Hepatocyte (in vitro differentiated cells): ENCODE results near the gene CEACAM19. TPM values are rescaled to one million over a fixed set of nuclear protein-coding genes. Genes with fewer than 3 reads are reported as not detected.
"Not testable (repeated sequence)": the region's sequence is repeated elsewhere in the genome, so short reads cannot be mapped to it uniquely, and the experiment has no call there.

Experiments used
- DNase-seq: peaks from one replicate; pipeline ENCODE4 v3.0.0-alpha.2; 2016; ENCODE audit warnings: low spot score
- H2AFZ ChIP-seq: fragments of 200-600 bp; sonication (generic); 2 replicates; pipeline ENCODE4 v1.6.0; 2016; ENCODE audit warnings: antibody characterized with exemption, mild to moderate bottlenecking
- H3K27ac ChIP-seq: fragments of 200-600 bp; sonication (generic); 2 replicates; pipeline ENCODE4 v1.5.1; 2016; ENCODE audit warnings: mild to moderate bottlenecking
- H3K27me3 ChIP-seq: fragments of 200-600 bp; sonication (generic); 2 replicates; pipeline ENCODE4 v1.6.1; 2016
- H3K36me3 ChIP-seq: fragments of 200-600 bp; sonication (generic); replicated peaks from 2 replicates; pipeline ENCODE4 v1.5.1; 2016; ENCODE audit warnings: low read depth; ENCODE audit not compliant: insufficient read depth
- H3K4me1 ChIP-seq: fragments of 200-600 bp; sonication (generic); 2 replicates; pipeline ENCODE4 v1.5.1; 2016; ENCODE audit warnings: mild to moderate bottlenecking, moderate library complexity; ENCODE audit not compliant: insufficient read depth
- H3K4me2 ChIP-seq: fragments of 200-600 bp; sonication (generic); 2 replicates; pipeline ENCODE4 v1.6.0; 2016
- H3K4me3 ChIP-seq: fragments of 200-600 bp; sonication (generic); 2 replicates; pipeline ENCODE4 v1.5.1; 2016; ENCODE audit warnings: mild to moderate bottlenecking
- H3K79me2 ChIP-seq: fragments of 200-600 bp; sonication (generic); 2 replicates; pipeline ENCODE4 v1.6.0; 2017; ENCODE audit warnings: mild to moderate bottlenecking
- H3K9me2 ChIP-seq: fragments of 200-600 bp; sonication (generic); replicated peaks from 2 replicates; pipeline ENCODE4 v1.6.0; 2017; ENCODE audit warnings: mild to moderate bottlenecking; ENCODE audit not compliant: insufficient read depth
- H3K9me3 ChIP-seq: fragments of 200-600 bp; sonication (generic); 2 replicates; pipeline ENCODE4 v1.5.1; 2016; ENCODE audit warnings: low read depth, mild to moderate bottlenecking
- H4K20me1 ChIP-seq: fragments of 200-600 bp; sonication (generic); 2 replicates; pipeline ENCODE4 v1.6.0; 2016; ENCODE audit warnings: mild to moderate bottlenecking; ENCODE audit not compliant: insufficient read depth, poor library complexity, severe bottlenecking
- CTCF ChIP-seq: fragments of 200-600 bp; sonication (generic); IDR thresholded peaks from 2 replicates; pipeline ENCODE4 v1.5.1; 2016; ENCODE audit warnings: antibody characterized with exemption, mild to moderate bottlenecking; ENCODE audit not compliant: poor library complexity
- EZH2 ChIP-seq: fragments of 200-600 bp; sonication (generic); IDR thresholded peaks from 2 replicates; pipeline ENCODE4 v1.6.1; 2016; ENCODE audit warnings: antibody characterized with exemption, mild to moderate bottlenecking, borderline replicate concordance
- EZH2phosphoT487 ChIP-seq: fragments of 200-600 bp; sonication (generic); IDR thresholded peaks from one replicate; pipeline ENCODE4 v1.6.1; 2018; ENCODE audit warnings: antibody characterized with exemption, mild to moderate bottlenecking, low read depth, moderate library complexity; ENCODE audit not compliant: unreplicated experiment, severe bottlenecking
- WGBS: methylation state at CpG from one replicate; pipeline ENCODE4 v1.1.6; 2016; ENCODE audit warnings: low lambda C conversion rate; ENCODE audit errors: missing lambda C conversion rate; 5-methylcytosine and 5-hydroxymethylcytosine counted together
- polyA plus RNA-seq: library from polyadenylated mRNA; unstranded; fragments of >200 nt; fragmentation: Nextera tagmentation; extraction: Ambion mirVana; gene quantifications from 2 replicates; pipeline ENCODE4 v1.2.1, GENCODE V29; 2016
- total RNA-seq: library from RNA; depleted of rRNA; stranded (reverse); fragments of >200 nt; gene quantifications from 2 replicates; pipeline ENCODE4 v1.2.3, GENCODE V29; 2014

The CEACAM19 gene
- total and polyA plus RNA-seq, 2 experiments from 2014 or later, result 2.8 to 5.6 TPM

GRCh38 chr19:44681992-44682790, 10.9 kb downstream of the CEACAM19 start:
- Histone ChIP-seq H3K79me2 (no peaks in the 10 kb centered on the region), H3K9me2 (no peaks in the 10 kb centered on the region), H2AFZ (no peak overlapping the region), H3K4me2 (no peak overlapping the region), H3K27me3 (no peaks in the 10 kb centered on the region), H3K27ac (no peak overlapping the region), H3K9me3 (no peaks in the 10 kb centered on the region), H3K36me3 (no peaks in the 10 kb centered on the region), H3K4me3 (no peak overlapping the region), H3K4me1 (peaks cover under 1% of the 10 kb centered on the region), H4K20me1 (no peaks in the 10 kb centered on the region)
- DNase-seq, result no peak
- TF ChIP-seq CTCF (no peak), EZH2phosphoT487 (no peak), EZH2 (no peak)
- 86% methylated on average over 12 of the region's 15 CpGs for WGBS

GRCh38 chr19:44682807-44683206, 11.5 kb downstream of the CEACAM19 start:
- H2AFZ ChIP-seq, result no peak overlapping the region
- DNase-seq, result no peak
- TF ChIP-seq EZH2, result no peak
- TF ChIP-seq CTCF, result no peak
- TF ChIP-seq EZH2phosphoT487, result no peak
- no peak overlapping the region for H3K4me2 ChIP-seq
- no peak overlapping the region for H3K4me3 ChIP-seq
- no peaks in the 10 kb centered on the region for H3K79me2 ChIP-seq
- H4K20me1 ChIP-seq, result no peaks in the 10 kb centered on the region
- H3K9me3 ChIP-seq, result no peaks in the 10 kb centered on the region
- no peak overlapping the region for H3K27ac ChIP-seq
- WGBS, result 93% methylated on average over 2 of the region's 2 CpGs
- no peaks in the 10 kb centered on the region for H3K4me1 ChIP-seq
- no peaks in the 10 kb centered on the region for H3K9me2 ChIP-seq
- no peaks in the 10 kb centered on the region for H3K27me3 ChIP-seq
- no peaks in the 10 kb centered on the region for H3K36me3 ChIP-seq

GRCh38 chr19:44683434-44684210, 12.3 kb downstream of the CEACAM19 start:
- 86% methylated on average over 8 of the region's 9 CpGs for WGBS
- Histone ChIP-seq H3K27me3 (no peaks in the 10 kb centered on the region), H2AFZ (no peak overlapping the region), H3K27ac (no peak overlapping the region), H4K20me1 (no peaks in the 10 kb centered on the region), H3K4me3 (no peak overlapping the region), H3K4me1 (no peaks in the 10 kb centered on the region), H3K36me3 (no peaks in the 10 kb centered on the region), H3K4me2 (no peak overlapping the region), H3K9me2 (no peaks in the 10 kb centered on the region), H3K79me2 (no peaks in the 10 kb centered on the region), H3K9me3 (no peaks in the 10 kb centered on the region)
- no peak for DNase-seq
- TF ChIP-seq CTCF (no peak), EZH2 (no peak), EZH2phosphoT487 (no peak)

- peak overlapping the region; percentile 31 for H3K27ac ChIP-seq
- H3K36me3 ChIP-seq, H3K4me1 ChIP-seq, H3K9me2 ChIP-seq, H2AFZ ChIP-seq, H3K4me2 ChIP-seq, H4K20me1 ChIP-seq, DNase-seq, H3K27me3 ChIP-seq, H3K79me2 ChIP-seq, H3K9me3 ChIP-seq, H3K4me3 ChIP-seq: not testable (repeated sequence)
- 96% methylated on average over 3 of the region's 3 CpGs for WGBS
Measured at GRCh38 chr19:44684396-44684795, 13.1 kb downstream of the CEACAM19 start.
